Breast epithelium (tissue), 3 donors: Measurements from ENCODE around the gene JTB.

Experiments
- CTCF ChIP-seq, 3 donors: fragments of 450-650 bp; IDR thresholded peaks; one replicate each; pipeline ENCODE4 v1.5.1; 2016 to 2017; ENCODE audit warnings: antibody characterized with exemption in 3 of 3, mild to moderate bottlenecking in 3 of 3, moderate library complexity in 3 of 3
- POLR2A ChIP-seq: fragments of 450-650 bp; IDR thresholded peaks from one replicate; pipeline ENCODE4 v1.6.1; 2016; ENCODE audit warnings: antibody characterized with exemption, mild to moderate bottlenecking, moderate library complexity

GRCh38 chr1:153968972-153969371, 8.5 kb downstream of the JTB start:
- TF ChIP-seq CTCF (IDR thresholded peaks at IDR 0.05) (no peak), POLR2A (no peak)
